NCI-H2196 treated with DMSO at 0.1 percent for 48 hours (cell line): Measurements from ENCODE around the gene SLC12A3.

Source experiments
- DNase-seq: peaks from one replicate; lab custom pipeline; 2025; ENCODE audit not compliant: unreplicated experiment; lab: John Stamatoyannopoulos, UW

Gene SLC12A3

GRCh38 chr16:56941092-56941491 is 76.1 kb downstream of the SLC12A3 start:
- DNase-seq = no peak

- DNase-seq = no peak
Observed at GRCh38 chr16:56941856-56942331, 76.9 kb downstream of the SLC12A3 start.

GRCh38 chr16:56943761-56944375 is 78.9 kb downstream of the SLC12A3 start:
- no peak for DNase-seq

GRCh38 chr16:56944954-56945839 is 80.2 kb downstream of the SLC12A3 start:
- DNase-seq = no peak

GRCh38 chr16:56945847-56946527 is 81.0 kb downstream of the SLC12A3 start:
- no peak for DNase-seq

- no peak for DNase-seq
Observed at GRCh38 chr16:56946767-56947603, 82.0 kb downstream of the SLC12A3 start.

- DNase-seq = no peak
Observed at GRCh38 chr16:56947604-56947995, 82.6 kb downstream of the SLC12A3 start.

GRCh38 chr16:56948234-56948633 is 83.2 kb downstream of the SLC12A3 start:
- DNase-seq = no peak

- DNase-seq = no peak
Observed at GRCh38 chr16:56950051-56950450, 85.0 kb downstream of the SLC12A3 start.

GRCh38 chr16:56950455-56950854 is 85.4 kb downstream of the SLC12A3 start:
- DNase-seq = no peak

- DNase-seq = no peak
Observed at GRCh38 chr16:56950881-56951771, 86.1 kb downstream of the SLC12A3 start.

- DNase-seq = no peak
Observed at GRCh38 chr16:56953006-56953405, 88.0 kb downstream of the SLC12A3 start.

GRCh38 chr16:56956076-56956475 is 91.1 kb downstream of the SLC12A3 start:
- DNase-seq = no peak

GRCh38 chr16:56956756-56957155 is 91.7 kb downstream of the SLC12A3 start:
- DNase-seq = no peak

- DNase-seq = no peak
Observed at GRCh38 chr16:56960681-56961281, 95.8 kb downstream of the SLC12A3 start.

GRCh38 chr16:56961386-56961785 is 96.4 kb downstream of the SLC12A3 start:
- DNase-seq = no peak

- no peak for DNase-seq
Observed at GRCh38 chr16:56961851-56962281, 96.9 kb downstream of the SLC12A3 start, which contains the start of gene CETP. TSS of gene CETP (plus strand) at chr16:56961950. CDS start at chr16:56961980, 30 bp downstream.

GRCh38 chr16:56964243-56965148 is 99.5 kb downstream of the SLC12A3 start:
- DNase-seq = no peak
